Spleen (tissue), 7 donors: ENCODE results near the gene HOXB5.
A peak's percentile ranks its signal among the peaks of the same experiment; 100 is the strongest.

Experiments used
- POLR2A ChIP-seq, 3 donors: fragments of 450-650 bp; IDR thresholded peaks; one replicate each; pipeline ENCODE4 v1.5.1; 2017; ENCODE audit warnings: antibody characterized with exemption in 3 of 3, mild to moderate bottlenecking in 1 of 3
- POLR2AphosphoS5 ChIP-seq, 3 donors: sonication (generic); formaldehyde crosslinking; IDR thresholded peaks; one replicate each; pipeline ENCODE4 v1.5.1; 2017; ENCODE audit warnings: antibody characterized with exemption in 3 of 3
- TF ChIP-seq, protein P1 (sequence below), 11 experiments: fragments of 200-600 bp in 7 of 11; fragments of 450-650 bp in 4 of 11; sonication (generic) in 4 of 11; IDR thresholded peaks in 8 of 11; conservative IDR thresholded peaks in 3 of 11; 1 replicate in 7 of 11; 2 replicates in 4 of 11; pipeline versions ENCODE4 v1.4.0 to v1.8.0; 2016 to 2021; ENCODE audit warnings: antibody characterized with exemption in 11 of 11, inconsistent platforms in 4 of 11, mild to moderate bottlenecking in 1 of 11
- donor health status: DM: no; HTN: no; CAD: no; lungs with moderate emphysema.
- donor health status: DM: no; HTN: no; CAD: no.
- donor health status: DM: no; HTN: no; CAD: no.

GRCh38 chr17:48550502-48551213 lies 42.9 kb downstream of the HOXB5 start:
- TF ChIP-seq, protein P1, sequence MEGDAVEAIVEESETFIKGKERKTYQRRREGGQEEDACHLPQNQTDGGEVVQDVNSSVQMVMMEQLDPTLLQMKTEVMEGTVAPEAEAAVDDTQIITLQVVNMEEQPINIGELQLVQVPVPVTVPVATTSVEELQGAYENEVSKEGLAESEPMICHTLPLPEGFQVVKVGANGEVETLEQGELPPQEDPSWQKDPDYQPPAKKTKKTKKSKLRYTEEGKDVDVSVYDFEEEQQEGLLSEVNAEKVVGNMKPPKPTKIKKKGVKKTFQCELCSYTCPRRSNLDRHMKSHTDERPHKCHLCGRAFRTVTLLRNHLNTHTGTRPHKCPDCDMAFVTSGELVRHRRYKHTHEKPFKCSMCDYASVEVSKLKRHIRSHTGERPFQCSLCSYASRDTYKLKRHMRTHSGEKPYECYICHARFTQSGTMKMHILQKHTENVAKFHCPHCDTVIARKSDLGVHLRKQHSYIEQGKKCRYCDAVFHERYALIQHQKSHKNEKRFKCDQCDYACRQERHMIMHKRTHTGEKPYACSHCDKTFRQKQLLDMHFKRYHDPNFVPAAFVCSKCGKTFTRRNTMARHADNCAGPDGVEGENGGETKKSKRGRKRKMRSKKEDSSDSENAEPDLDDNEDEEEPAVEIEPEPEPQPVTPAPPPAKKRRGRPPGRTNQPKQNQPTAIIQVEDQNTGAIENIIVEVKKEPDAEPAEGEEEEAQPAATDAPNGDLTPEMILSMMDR (IDR thresholded peaks at IDR 0.05 in 8 of 11, conservative IDR thresholded peaks at IDR 0.05 in 3 of 11) = no peak
- TF ChIP-seq POLR2AphosphoS5 (IDR thresholded peaks at IDR 0.05) (peak in 1 of 3 donors; percentile 5), POLR2A (IDR thresholded peaks at IDR 0.05) (no peak)
